GM12878 (cell line): Measurements from ENCODE around the gene DGAT2. TPM values are rescaled to one million over a fixed set of nuclear protein-coding genes. Genes with fewer than 3 reads are reported as not detected.
A peak's percentile ranks its signal among the peaks of the same experiment; 100 is the strongest.

Experiments
- ATAC-seq: fragments of 200-7000 bp; cut with Tn5 transposase; 3 replicates; pipeline ENCODE4 v1.9.1; 2020; ENCODE audit warnings: mild to moderate bottlenecking, moderate library complexity
- BruUV-seq: library from RNA; stranded (reverse); fragments of 400-500 nt; replicated peaks from 2 replicates; lab custom pipeline; 2021; lab: Mats Ljungman, UMichigan
- CTCF ChIA-PET: fragments of 300-600 bp; sonication (Branson Sonifier 250); formaldehyde crosslinking; extraction: SDS; loops from one replicate; lab custom pipeline; 2021; ENCODE audit warnings: inconsistent platforms; lab: Yijun Ruan, JAX
- POLR2A ChIA-PET: fragments of 350-600 bp; formaldehyde crosslinking; extraction: SDS; loops from one replicate; lab custom pipeline; 2021; ENCODE audit warnings: inconsistent platforms; lab: Charles Lee
- RAD21 ChIA-PET: fragments of 300-600 bp; sonication (Branson Sonifier 250); formaldehyde crosslinking; loops from one replicate; lab custom pipeline; 2023; ENCODE audit warnings: antibody characterized with exemption; ENCODE audit not compliant: unreplicated experiment; lab: Charles Lee
- SMC1A ChIA-PET: fragments of 300-600 bp; sonication (Branson Sonifier 250); formaldehyde crosslinking; loops from one replicate; lab custom pipeline; 2023; ENCODE audit not compliant: unreplicated experiment, uncharacterized antibody; lab: Charles Lee
- DNase-seq: peaks from one replicate; pipeline ENCODE4 v3.0.0-alpha.2; 2011; ENCODE audit warnings: low read depth, low spot score
- FAIRE-seq: peaks from 3 replicates; lab custom pipeline; 2011; peaks lifted over from hg19 to GRCh38; lab: Jason Lieb, UNC
- H2AFZ ChIP-seq: 2 replicates; pipeline ENCODE4 v1.6.0; 2011; ENCODE audit warnings: low read depth, low read length, control low read depth; ENCODE audit not compliant: control insufficient read depth
- H3K27ac ChIP-seq: 2 replicates; pipeline ENCODE4 v1.5.1; 2011; ENCODE audit warnings: control low read depth; ENCODE audit not compliant: control insufficient read depth, insufficient read depth
- H3K27me3 ChIP-seq, 2 experiments: replicated peaks in 1 of 2; 2 replicates each; pipeline versions ENCODE4 v1.6.0 to v1.6.1; 2011; ENCODE audit warnings: low read length in 1 of 2; ENCODE audit not compliant: control insufficient read depth in 2 of 2, insufficient read depth in 2 of 2
- H3K36me3 ChIP-seq, 2 experiments: 2 replicates each; pipeline ENCODE4 v1.5.1; 2011; ENCODE audit warnings: low read length in 1 of 2; ENCODE audit not compliant: control insufficient read depth in 2 of 2, insufficient read depth in 2 of 2
- H3K4me1 ChIP-seq: 2 replicates; pipeline ENCODE4 v1.6.1; 2011; ENCODE audit warnings: mild to moderate bottlenecking, low read length, moderate library complexity, mixed read lengths; ENCODE audit not compliant: control insufficient read depth, insufficient read depth
- H3K4me2 ChIP-seq: 2 replicates; pipeline ENCODE4 v1.6.0; 2011; ENCODE audit warnings: control low read depth; ENCODE audit not compliant: control insufficient read depth, insufficient read depth
- H3K4me3 ChIP-seq: fragments of 200-600 bp; sonication (generic); 2 replicates; pipeline ENCODE4 v1.5.1; 2016
- H3K79me2 ChIP-seq: 2 replicates; pipeline ENCODE4 v1.6.0; 2011; ENCODE audit warnings: low read length; ENCODE audit not compliant: control insufficient read depth, insufficient read depth
- H3K9ac ChIP-seq: 2 replicates; pipeline ENCODE4 v1.8.0; 2011; ENCODE audit warnings: low read length, control low read depth, mixed read lengths; ENCODE audit not compliant: control insufficient read depth, insufficient read depth
- H3K9me3 ChIP-seq: replicated peaks from 3 replicates; pipeline ENCODE4 v1.5.1; 2011; ENCODE audit warnings: mild to moderate bottlenecking, low read length; ENCODE audit not compliant: control insufficient read depth, insufficient read depth
- H4K20me1 ChIP-seq: 2 replicates; pipeline ENCODE4 v1.6.0; 2011; ENCODE audit not compliant: control insufficient read depth, insufficient read depth
- CBX3 ChIP-seq: fragments of 200-600 bp; sonication (generic); IDR thresholded peaks from 2 replicates; pipeline ENCODE4 v1.6.1; 2016; ENCODE audit warnings: low read depth, borderline replicate concordance
- SPI1 ChIP-seq: IDR thresholded peaks from 2 replicates; pipeline ENCODE4 v1.6.1; 2011; ENCODE audit warnings: low read depth, mild to moderate bottlenecking, low read length, moderate library complexity, borderline replicate concordance; ENCODE audit not compliant: insufficient read depth
- whole genome bisulfite sequencing: methylation state at CpG from one replicate; pipeline ENCODE4 v1.1.6; 2016; ENCODE audit warnings: low lambda C conversion rate; ENCODE audit not compliant: insufficient replicate concordance, insufficient coverage; ENCODE audit errors: missing lambda C conversion rate; 5-methylcytosine and 5-hydroxymethylcytosine counted together
- in situ Hi-C: fragments of 300-500 bp; cut with MboI; formaldehyde crosslinking; loops from 9 replicates; pipeline ENCODE4 v1.14.3; 2018; ENCODE audit warnings: mixed read lengths
- intact Hi-C: fragments of 100-400 bp; cut with micrococcal nuclease; formaldehyde crosslinking; loops from one replicate; pipeline ENCODE4 v1.14.2; 2022; ENCODE audit not compliant: unreplicated experiment
- polyA plus RNA-seq, 11 experiments: library from polyadenylated mRNA; depleted of rRNA in 4 of 11; unstranded in 6 of 11; stranded (reverse) in 5 of 11; fragments of >200 nt; fragmentation: Nextera tagmentation in 4 of 11; fragmentation: Illumina TruSeq in 1 of 11; extraction: Ambion mirVana in 4 of 11; extraction: Trizol in 1 of 11; gene quantifications; 1 replicate in 1 of 11; 2 replicates in 10 of 11; pipeline versions ENCODE4 v1.2.1 to v1.2.3, GENCODE V29; 2011 to 2016; ENCODE audit warnings: inconsistent platforms in 2 of 11, missing spikeins in 2 of 11, low read depth in 1 of 11
- total RNA-seq, 4 experiments: library from RNA; depleted of rRNA in 3 of 4; stranded (reverse); fragments of >200 nt in 3 of 4; fragmentation: Illumina TruSeq in 1 of 4; extraction: Trizol in 1 of 4; gene quantifications; 2 replicates each; pipeline versions ENCODE4 v1.2.1 to v1.2.3, GENCODE V29; 2013 to 2021

The DGAT2 gene
- total and polyA plus RNA-seq, 10 of the 15 experiments (the other 5 are each of a cell fraction or from before 2014, with no cell fraction given): 5.1 to 25.9 (median 17.6) TPM

GRCh38 chr11:75771646-75772410, 3.2 kb downstream of the DGAT2 start:
- peaks cover 46% of the 10 kb centered on the region for H3K4me1 ChIP-seq
- FAIRE-seq: no peak
- H4K20me1 ChIP-seq: no peaks in the 10 kb centered on the region
- peaks cover 6% of the 10 kb centered on the region; the same call in 1 of the 2 replicates for H3K79me2 ChIP-seq
- no peak for DNase-seq
- peak; percentile 15; the same call in 1 of the 2 replicates for TF ChIP-seq SPI1
- TF ChIP-seq CBX3: no peak
- H3K9me3 ChIP-seq: no peaks in the 10 kb centered on the region
- WGBS: 70% methylated on average over 6 of the region's 6 CpGs
- peak overlapping the region; percentile 86 for H3K4me2 ChIP-seq
- ChIA-PET POLR2A (interaction anchor here (1.7 kb wide), 1 partner anchor 14 kb away, joined by 7 read pairs; no protein-coding TSS in a partner anchor), CTCF (interaction anchor here (1.6 to 3.7 kb wide), 2 partner anchors 14 to 100 kb away, joined by 4 to 22 read pairs; no protein-coding TSS in a partner anchor), SMC1A (interaction anchor here (0.9 to 2.0 kb wide), 3 partner anchors 31 to 95 kb away, joined by 3 to 7 read pairs (median 3); no protein-coding TSS in a partner anchor), RAD21 (interaction anchor here (0.6 to 3.7 kb wide), 4 partner anchors 15 to 121 kb away, joined by 3 to 21 read pairs (median 4); no protein-coding TSS in a partner anchor)
- no peaks in the 10 kb centered on the region for H3K27me3 ChIP-seq
- in situ Hi-C loops (no loop called here), intact Hi-C loops (no loop called here)
- BruUV-seq: no TSS peak
- no peaks in the 10 kb centered on the region for H3K36me3 ChIP-seq
- no peak overlapping the region for H2AFZ ChIP-seq
- ATAC-seq: no peak
- H3K27ac ChIP-seq: peak overlapping the region; percentile 94; the same call in 1 of the 2 replicates
- no peak overlapping the region for H3K4me3 ChIP-seq
- H3K9ac ChIP-seq: no peak overlapping the region
